GM19395 (cell line): ENCODE data around the gene OPN1LW.
"Not testable (repeated sequence)": the region's sequence is repeated elsewhere in the genome, so short reads cannot be mapped to it uniquely, and the experiment has no call there.

ENCODE experiments used
- ATAC-seq: cut with Tn5 transposase; IDR thresholded peaks from one replicate; pipeline ENCODE4 v1.9.1; 2021; ENCODE audit warnings: mild to moderate bottlenecking, moderate library complexity; ENCODE audit not compliant: unreplicated experiment

OPN1LW gene

DNA sequence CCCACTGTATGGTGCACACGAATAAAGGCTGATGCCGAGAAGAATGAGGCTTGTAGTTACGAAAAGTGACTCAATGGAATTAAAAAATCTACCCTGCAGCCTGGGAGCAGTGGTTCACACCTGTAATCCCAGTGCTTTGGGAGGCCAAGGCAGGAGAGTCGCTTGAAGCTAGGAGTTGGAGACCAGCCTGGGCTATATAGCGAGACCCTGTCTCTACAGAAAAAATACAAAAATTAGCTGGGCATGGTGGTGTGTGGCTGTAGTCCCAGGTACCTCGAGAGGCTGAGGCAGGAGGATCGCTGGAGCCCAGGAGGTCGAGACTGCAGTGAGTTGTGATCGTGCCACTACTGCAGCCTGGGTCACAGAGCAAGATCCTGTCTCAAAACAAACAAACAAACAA is 11.7 kb upstream of the OPN1LW start:
- no peak for ATAC-seq

DNA sequence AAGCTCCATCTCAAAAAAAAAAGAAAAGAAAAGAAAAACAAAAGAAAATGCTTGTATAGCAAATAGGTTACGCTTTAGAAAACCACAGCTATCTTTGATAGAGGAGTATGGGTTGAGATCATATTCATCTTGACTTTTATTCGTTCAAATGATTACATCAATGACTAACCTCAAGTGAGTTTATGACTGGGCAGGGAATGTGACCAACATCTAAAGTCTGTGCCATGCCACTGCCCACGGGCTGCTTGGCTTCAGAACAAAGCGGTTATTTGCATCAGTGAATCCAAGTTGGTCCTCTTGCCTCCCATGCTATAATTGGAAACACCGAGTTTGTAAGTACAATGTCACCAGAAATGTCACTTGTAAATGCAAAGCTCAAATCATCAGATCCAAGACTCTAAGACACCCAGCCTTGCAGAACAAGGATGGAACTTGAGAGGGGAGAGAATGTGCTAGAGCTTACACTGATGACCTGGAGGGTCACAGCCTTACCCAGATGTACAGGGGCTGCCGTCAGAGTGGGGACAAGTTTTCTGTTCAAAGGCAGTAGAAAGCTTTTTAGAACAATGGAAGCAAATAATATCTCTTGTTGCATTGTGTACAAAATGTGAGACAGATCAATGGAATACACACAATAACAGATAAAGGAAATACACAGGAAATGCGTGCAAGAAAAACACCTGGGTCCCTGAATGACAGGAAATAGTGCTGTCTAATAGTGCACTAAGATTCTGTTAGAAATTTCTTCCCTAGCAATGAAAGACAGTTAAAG is 8.4 kb upstream of the OPN1LW start:
- no peak for ATAC-seq

DNA sequence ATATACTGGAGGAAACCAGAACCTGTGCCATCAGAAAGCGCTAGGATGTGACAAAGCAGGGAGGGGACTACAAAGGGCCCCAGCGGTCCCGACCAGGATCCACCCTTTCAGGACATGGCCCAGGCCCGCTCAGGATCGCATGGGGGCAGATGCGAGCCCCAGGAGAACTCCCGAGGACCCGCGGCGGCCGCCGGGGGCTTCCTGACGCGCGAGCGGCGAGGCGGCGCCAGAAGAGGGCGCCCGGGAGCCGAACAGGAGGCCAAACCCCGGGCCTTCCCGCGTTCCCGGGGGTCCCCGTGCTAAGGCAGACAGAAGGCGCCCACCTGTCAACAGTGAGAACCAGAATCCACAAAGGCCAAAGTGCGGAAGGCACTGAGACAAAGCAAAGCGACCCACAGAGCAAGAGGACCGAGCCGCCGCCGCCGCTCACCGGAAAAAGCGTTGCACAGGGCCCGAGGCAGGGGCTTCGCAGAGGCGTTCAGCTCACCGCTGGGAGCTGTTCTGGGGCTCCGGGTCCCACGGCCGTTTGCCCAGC is 7.3 kb upstream of the OPN1LW start:
- no peak for ATAC-seq

DNA sequence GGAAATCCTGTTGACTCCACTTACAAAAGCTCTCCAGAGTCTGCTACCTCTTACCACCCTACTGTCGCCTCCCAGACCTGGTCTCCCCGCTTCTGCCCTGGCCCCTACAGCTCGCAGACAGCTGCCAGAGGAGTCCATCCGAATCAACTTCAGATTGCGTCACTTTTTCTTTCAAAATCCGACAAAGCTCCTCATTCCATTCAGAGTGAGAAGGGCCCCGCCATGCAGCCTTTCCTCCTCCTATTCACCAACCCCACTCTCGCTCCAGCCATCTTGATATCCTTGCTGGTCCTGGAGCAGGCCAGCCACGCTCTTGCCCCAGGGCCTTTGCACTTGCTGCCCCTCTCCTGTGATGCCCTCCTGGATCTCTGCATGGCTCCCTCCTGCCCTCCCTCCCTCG is 5.2 kb upstream of the OPN1LW start:
- ATAC-seq, result no peak

DNA sequence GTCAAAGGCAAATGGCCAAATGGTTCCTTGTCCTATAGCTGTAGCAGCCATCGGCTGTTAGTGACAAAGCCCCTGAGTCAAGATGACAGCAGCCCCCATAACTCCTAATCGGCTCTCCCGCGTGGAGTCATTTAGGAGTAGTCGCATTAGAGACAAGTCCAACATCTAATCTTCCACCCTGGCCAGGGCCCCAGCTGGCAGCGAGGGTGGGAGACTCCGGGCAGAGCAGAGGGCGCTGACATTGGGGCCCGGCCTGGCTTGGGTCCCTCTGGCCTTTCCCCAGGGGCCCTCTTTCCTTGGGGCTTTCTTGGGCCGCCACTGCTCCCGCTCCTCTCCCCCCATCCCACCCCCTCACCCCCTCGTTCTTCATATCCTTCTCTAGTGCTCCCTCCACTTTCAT is 3.8 kb upstream of the OPN1LW start:
- ATAC-seq, result no peak

DNA sequence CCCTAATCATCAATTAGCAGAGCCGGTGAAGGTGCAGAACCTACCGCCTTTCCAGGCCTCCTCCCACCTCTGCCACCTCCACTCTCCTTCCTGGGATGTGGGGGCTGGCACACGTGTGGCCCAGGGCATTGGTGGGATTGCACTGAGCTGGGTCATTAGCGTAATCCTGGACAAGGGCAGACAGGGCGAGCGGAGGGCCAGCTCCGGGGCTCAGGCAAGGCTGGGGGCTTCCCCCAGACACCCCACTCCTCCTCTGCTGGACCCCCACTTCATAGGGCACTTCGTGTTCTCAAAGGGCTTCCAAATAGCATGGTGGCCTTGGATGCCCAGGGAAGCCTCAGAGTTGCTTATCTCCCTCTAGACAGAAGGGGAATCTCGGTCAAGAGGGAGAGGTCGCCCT is 3.3 kb upstream of the OPN1LW start:
- no peak for ATAC-seq

DNA sequence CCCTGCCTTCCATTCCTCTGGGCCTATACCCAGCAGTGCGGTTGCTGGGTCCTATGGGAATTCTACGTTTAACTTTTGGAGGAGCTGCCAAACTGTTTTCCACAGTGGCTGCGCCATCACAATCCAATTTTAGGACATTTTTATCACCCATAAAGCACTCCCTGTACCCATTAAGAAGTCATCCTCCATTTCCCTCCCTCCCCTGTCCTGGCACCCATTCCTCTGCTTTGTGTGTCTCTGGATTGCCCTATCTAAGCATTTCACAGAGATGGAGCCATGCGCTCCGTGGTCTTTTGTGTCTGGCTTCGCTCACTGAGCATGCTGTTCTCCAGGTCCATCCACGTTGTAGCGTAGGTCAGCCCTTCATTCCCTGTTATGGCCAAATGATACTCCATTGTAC is 1.7 kb upstream of the OPN1LW start:
- no peak for ATAC-seq

DNA sequence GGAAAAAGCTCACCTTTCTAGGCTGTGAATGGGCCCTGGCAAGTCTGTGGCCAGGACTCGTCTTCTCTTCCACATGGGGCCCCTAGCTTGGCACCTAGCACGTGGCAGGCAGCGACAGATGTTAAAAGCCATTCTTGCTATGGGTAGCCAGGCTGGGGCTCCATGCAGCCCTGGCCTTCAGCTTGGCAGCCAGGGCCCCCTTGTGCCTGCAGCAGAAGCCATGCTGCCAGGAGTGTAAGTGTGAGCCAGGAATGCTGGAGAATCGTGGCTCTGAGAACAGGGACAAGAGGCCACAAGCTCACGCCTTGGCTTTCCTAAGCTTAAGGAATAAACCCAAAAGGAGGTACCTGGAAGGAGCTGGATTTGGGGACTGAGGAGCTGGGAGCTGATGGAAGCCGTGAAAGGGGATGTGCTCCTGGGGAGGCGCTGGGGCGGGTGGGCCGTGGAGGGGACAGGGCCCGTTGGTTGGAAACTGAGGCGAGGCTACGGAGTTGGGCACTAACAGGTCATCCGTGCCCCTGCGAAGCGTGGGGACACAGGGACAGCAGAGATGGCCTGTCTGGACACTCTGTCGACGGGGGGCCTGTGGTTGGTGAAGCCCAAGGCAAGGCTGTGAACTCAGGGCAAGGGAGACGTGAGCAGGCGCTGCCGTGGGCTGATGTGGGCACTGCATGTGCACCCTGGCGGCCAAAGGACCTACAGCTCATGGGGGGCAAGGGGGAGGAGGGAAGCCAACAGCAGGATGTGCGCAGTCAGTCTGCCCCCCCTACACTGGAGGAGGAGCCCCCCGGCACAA is 895 bp upstream of the OPN1LW start:
- ATAC-seq, result no peak

DNA sequence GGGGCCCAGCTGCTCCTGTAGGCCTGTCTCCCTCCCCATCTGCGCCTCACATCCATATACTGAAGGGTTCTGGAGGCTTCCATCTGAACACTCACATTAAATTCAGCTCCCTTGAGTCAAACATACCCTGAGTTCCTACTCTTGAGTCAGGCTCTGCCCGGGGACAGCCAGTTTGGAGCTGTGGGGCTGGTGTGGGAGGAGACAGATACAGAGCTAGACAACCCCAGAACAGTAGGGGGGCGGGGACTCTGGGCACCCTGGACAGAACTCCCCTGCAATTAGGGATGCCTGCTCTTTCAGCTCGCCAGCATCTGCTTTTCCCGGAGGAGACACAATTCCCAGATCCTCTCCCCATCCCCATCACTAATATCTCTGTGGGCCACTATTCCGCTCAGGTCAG is 7.0 kb downstream of the OPN1LW start:
- not testable (repeated sequence) for ATAC-seq

DNA sequence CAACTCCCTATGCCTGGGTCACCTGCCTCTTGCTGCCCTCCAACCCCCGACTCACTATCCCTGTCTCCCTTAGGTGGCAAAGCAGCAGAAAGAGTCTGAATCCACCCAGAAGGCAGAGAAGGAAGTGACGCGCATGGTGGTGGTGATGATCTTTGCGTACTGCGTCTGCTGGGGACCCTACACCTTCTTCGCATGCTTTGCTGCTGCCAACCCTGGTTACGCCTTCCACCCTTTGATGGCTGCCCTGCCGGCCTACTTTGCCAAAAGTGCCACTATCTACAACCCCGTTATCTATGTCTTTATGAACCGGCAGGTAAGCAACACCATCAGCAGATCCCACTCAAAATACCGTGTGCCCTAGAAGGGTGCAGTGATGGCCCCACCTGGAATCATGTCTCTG is 12.2 kb downstream of the OPN1LW start:
- not testable (repeated sequence) for ATAC-seq

DNA sequence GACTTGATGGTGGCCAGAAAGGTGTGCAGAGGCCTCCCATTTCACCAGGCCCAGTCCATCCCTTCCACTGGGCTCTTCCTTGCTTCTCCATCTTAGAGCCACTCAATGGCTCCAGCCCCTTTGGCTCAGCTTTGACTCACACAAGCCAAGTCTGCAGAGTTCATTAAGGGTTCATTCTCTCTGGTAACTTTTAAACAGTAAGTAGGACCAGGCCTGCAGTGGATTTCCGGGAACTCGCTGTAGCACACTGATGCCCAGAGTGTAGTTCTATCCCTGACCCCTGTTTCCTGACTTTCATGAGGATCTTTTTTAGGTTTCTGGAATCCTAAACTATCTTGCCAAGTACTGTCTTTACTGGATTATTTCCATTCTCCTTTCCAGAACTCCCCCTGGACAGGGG is 13.2 kb downstream of the OPN1LW start:
- ATAC-seq, result not testable (repeated sequence)

DNA sequence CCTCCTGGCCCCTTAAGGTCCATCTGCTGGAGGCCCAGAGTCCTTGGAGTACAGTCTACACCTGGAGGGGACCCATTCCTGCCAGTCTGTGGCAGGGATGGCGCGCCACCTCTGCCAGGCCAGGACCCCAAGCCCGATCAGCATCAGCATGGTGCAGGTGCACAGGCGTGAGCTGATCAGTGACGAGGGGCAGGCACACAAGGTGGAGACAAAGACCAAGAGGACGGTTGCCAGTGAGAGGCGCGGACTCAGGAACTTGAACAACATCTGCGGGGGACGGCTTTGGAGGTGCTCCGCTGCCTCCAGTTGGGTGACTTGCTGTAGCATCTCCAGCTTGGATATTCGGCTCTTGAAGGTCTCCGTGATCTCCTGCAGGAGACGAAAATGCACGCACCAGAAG is 15.3 kb downstream of the OPN1LW start:
- ATAC-seq, result not testable (repeated sequence)

DNA sequence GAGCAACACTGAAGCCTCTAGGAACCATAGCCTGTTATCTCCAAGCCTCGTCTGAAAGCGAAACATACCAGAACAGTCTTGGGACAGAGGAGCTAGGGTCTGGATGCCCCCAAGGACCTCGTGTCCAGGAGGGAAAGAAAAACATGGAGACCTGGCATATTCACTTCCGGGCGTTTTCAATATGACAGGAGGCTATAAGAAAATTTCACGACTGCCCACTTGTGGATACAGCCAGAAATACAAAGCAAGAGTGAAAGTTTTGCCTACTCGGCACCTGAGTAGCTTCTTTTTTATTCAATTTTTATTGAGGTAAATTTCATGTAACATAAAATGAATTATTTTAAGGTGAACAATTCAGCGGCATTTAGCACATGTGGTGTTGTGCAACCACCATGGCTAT is 20.9 kb downstream of the OPN1LW start:
- ATAC-seq, result not testable (repeated sequence)

DNA sequence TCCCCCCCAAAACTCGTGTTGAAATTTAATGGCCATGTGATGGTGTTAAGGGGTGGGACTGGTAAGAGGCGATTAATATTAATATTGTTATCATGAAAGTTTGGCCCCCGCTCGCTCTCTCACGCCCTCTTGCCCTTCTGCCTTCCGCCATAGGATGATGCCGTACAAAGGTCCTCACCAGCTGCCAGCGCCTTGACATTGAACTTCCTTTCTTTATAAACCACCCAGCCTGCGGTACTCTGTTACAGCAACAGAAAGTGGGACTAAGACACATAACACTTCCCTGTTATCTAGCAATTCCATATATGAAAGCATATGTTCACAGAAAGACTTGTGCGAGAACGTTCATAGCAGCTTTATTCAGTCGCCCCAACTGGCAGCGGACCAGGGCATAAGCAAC is 24.3 kb downstream of the OPN1LW start:
- ATAC-seq, result not testable (repeated sequence)

DNA sequence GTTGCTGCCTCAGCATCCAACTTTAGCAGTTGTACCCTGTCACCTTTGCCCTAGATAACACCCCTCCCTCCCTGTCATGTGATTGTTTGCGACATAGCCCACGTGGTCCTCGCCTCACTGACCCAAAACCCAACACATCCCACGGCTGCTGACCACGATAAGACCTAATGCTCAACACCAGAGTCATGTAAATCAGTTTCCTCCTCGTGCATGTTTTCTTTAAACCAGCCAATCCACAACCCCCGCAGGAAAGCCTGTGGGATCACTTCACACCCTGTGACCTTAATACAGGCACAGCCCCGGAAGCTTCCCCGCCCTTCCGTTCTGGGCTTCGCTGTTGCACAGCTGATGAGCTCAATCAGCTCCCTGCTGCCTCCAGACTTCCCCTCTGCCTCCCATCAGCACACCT is 28.5 kb downstream of the OPN1LW start:
- ATAC-seq, result not testable (repeated sequence)

DNA sequence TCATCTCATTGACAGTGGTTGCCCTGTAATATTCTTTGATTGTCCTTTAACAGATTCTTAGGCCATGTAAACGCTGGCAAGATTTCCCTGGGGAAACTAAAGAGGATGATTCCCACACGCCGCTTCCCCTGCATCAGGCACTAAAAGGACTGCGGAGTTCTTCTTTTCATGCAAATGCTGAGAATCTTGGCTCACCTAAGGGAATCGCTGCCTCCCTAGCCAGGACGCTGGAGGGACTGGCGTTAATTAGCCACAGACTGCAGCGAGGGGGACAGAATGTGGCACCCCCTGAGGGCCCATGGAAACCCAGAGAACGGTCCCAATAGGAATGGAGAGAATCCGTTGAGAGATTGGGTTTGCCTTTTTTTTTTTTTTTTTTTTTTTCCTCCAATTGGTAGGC is 30.3 kb downstream of the OPN1LW start:
- ATAC-seq, result not testable (repeated sequence)

DNA sequence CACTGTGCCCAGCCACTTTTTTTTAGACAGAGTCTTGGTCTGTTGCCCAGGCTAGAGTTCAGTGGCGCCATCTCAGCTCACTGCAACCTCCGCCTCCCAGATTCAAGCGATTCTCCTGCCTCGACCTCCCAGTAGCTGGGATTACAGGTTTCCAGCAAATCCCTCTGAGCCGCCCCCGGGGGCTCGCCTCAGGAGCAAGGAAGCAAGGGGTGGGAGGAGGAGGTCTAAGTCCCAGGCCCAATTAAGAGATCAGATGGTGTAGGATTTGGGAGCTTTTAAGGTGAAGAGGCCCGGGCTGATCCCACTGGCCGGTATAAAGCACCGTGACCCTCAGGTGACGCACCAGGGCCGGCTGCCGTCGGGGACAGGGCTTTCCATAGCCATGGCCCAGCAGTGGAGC is 38.3 kb downstream of the OPN1LW start, which contains the start of gene OPN1MW:
OPN1MW (plus strand) TSS at position 301 of the 400 bp plus-strand sequence; CDS start at position 383, 82 bp downstream.
- ATAC-seq, result not testable (repeated sequence)

DNA sequence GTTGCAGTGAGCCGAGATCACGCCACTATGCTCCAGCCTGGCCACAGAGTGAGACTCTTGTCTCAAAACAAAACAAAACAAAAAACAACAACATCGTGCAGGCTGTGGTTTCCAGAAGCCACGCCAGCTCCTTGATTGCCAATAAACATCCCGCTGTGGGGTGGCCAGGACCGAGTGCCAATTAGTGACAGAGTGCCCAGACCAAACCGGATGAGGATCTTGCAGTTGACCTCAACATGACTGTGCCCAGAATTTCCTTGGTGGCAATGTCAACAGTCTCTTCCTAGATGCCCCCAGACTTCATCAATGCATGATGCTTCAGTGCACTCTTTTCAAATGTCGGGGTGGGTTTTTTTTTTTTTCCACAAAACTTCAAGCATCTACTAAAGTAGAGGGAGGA is 39.8 kb downstream of the OPN1LW start:
- ATAC-seq, result not testable (repeated sequence)

DNA sequence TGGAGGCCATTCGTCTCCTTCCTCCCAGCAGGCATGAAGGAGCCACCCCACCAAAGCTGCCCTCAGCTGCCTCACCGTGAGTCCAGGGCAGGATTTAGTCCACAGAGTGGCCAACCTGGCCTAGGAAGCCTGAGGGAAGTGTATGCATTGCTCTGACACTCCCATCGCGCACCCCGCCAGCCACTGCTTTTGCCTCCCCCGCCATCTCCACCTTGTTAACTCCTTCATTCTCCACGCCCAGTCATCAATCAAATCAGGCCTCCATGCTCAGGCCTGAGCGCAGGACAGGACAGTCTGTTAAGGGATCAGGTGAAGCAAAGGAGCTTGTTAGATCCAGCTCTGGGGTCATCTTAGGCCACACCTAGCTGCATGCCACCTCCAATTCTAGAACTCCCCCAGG is 48.8 kb downstream of the OPN1LW start:
- not testable (repeated sequence) for ATAC-seq

DNA sequence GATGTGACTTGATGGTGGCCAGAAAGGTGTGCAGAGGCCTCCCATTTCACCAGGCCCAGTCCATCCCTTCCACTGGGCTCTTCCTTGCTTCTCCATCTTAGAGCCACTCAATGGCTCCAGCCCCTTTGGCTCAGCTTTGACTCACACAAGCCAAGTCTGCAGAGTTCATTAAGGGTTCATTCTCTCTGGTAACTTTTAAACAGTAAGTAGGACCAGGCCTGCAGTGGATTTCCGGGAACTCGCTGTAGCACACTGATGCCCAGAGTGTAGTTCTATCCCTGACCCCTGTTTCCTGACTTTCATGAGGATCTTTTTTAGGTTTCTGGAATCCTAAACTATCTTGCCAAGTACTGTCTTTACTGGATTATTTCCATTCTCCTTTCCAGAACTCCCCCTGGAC is 50.3 kb downstream of the OPN1LW start:
- ATAC-seq, result not testable (repeated sequence)

DNA sequence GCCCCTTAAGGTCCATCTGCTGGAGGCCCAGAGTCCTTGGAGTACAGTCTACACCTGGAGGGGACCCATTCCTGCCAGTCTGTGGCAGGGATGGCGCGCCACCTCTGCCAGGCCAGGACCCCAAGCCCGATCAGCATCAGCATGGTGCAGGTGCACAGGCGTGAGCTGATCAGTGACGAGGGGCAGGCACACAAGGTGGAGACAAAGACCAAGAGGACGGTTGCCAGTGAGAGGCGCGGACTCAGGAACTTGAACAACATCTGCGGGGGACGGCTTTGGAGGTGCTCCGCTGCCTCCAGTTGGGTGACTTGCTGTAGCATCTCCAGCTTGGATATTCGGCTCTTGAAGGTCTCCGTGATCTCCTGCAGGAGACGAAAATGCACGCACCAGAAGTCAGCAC is 52.4 kb downstream of the OPN1LW start:
- ATAC-seq, result not testable (repeated sequence)
